HG02610 (cell line): ENCODE data around the gene HOXB5.

Experiments used
- ATAC-seq: cut with Tn5 transposase; IDR thresholded peaks from one replicate; pipeline ENCODE4 v1.9.1; 2021; ENCODE audit warnings: mild to moderate bottlenecking, moderate library complexity; ENCODE audit not compliant: unreplicated experiment

Gene HOXB5

DNA sequence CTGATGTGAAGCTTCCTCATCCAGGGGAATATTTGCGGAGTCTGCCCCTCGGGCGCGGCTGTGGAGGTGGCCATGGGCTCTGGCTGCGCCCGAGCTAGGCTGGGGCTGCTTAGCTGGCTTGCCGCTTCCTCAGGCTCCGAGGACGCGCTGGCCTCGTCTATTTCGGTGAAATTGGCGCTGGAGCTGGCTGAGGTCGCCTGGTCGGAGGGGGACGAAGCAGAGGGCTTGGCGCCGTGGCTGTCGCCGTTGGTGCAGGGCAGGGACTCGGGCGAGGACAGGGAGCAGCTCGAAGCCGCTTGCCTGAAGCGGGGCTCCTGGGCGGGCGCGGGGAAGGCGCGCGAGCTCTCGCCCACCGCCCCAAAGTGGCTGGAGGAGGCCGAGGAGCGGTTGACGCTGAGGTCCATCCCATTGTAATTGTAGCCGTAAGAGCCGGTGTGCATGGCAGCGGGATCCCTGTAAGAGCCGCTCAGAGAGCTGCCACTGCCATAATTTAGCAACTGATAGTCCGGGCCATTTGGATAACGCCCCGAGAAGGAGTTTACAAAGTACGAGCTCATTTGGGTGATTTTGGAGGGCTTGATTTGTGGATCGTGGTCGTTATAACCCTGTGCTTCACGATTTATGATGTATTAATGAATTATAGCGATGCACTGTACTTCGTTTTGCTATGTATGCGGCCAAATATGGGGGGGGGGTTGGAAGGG lies at the start of gene HOXB5:
Gene HOXB5, minus strand, starts transcription at position 654 of the 704 bp plus-strand sequence. Its CDS starts 97 bp downstream, at position 557.
- ATAC-seq = no peak

DNA sequence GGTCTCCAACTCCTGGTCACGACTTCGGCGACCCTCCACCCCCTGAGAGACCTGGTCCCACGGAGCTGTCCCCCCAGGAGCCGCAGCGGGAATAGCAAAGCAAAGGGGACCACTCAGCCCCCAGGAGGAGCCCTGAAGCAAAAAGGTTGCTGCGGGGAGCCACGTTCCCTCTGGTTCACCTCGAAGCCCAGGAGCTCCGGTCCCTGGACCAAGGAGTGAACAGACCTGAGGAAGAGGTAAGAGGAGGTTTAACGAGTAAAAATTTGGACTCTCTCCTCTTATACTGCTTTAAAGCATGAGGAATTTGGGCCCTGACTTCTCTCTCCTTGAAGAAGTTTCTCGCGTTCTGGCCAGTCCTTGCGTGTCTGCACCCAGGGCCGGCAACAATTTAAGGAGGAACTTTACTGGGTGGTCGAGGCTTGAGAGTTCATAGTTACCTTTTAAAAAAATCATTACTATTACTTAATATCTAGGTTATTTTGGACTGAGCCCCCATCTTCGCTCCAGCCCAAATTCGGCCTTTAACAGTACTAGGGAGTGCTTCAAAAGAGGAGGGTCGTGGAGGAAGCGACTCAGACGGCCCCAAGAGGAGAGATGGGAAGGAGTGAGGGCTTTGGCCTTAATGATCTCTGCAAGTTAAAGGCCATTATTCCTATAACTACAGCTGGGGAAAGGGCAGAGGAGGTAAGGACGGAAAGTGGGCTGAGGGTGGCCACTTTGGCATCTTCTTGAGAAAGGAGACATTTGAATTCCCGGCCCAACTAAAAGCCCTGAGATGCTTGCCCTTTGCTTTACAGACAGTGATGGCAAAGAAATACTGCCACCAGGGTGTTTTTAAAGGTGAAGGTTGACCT lies 49.5 kb upstream of the HOXB5 start:
- ATAC-seq = no peak

DNA sequence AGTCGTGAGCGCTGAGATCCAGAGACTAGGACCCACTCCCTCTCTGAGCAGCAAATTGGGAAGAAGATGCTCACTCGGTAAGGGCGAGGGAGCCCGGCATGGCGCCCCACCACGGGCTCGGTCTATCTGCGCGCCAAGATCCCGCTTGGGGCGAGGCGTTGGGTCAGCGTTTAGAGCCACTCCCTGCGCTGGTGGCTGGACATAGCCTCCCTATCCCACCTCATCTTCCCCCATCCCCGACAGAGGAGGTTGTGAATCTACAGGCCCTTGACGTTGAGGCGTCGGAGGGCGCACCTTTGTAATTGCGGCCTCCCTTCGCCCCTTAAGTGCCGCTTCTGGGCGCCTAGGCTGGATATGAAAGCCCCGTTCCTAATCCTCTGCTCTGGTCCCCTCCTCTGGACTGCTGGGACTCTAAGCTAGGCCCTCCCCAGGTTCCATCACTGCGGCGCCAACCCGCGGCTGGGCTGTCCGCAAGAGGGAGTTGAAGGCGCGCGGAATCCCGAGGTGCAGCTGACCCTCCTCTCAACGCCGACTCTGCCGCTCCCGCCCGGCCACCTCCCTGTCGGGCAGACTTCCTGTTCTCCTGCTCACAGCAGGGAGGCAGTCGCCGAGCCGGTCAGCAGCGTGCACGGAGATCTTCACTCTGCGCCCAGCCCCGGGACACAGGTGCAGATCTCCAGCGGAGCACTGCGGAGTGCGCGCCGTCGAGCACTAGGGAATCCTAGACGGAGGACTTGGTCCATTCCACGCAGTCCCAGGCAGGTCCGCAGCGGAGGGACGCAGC lies 48.7 kb upstream of the HOXB5 start:
- no peak for ATAC-seq

DNA sequence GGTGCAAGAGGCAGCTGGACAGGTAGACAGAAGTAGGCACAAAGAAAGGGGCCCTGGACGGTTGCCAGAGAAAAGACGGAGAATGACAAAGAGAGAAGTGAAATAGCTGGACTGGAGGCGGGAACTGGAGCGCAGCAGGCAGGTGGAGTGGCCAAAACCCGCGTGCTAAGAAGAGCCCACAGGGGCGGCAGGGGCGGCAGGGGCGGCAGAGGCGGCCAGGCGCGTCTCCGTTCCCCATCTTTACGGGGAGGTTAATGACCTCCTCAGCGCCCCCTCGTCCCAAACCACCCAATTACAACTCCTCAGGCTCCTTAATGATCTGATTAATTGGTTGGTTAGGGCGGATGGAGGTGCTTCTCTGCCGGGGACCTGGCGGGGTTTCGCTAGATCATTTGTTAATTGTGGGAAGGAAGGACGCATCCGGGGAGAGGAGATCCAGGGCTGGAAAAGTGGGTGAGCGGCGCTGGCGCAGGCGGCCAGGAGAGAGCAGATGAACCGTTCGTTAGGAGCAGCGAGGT lies 48.0 kb upstream of the HOXB5 start:
- ATAC-seq = no peak

DNA sequence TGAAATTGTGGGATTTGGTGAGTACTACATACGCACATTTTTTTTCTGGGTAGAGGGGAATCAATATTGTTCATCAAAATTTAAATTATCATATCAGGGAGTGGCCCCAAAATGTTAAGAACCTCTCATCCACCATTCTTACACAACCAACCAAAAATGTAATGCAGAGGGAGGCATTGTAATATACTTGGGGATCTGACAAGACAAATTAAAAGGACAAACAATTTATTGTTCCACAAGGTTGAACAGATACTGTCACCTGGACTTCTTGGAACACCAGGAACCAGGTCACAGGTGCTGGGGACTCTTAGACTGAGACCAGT lies 47.2 kb upstream of the HOXB5 start:
- no peak for ATAC-seq

DNA sequence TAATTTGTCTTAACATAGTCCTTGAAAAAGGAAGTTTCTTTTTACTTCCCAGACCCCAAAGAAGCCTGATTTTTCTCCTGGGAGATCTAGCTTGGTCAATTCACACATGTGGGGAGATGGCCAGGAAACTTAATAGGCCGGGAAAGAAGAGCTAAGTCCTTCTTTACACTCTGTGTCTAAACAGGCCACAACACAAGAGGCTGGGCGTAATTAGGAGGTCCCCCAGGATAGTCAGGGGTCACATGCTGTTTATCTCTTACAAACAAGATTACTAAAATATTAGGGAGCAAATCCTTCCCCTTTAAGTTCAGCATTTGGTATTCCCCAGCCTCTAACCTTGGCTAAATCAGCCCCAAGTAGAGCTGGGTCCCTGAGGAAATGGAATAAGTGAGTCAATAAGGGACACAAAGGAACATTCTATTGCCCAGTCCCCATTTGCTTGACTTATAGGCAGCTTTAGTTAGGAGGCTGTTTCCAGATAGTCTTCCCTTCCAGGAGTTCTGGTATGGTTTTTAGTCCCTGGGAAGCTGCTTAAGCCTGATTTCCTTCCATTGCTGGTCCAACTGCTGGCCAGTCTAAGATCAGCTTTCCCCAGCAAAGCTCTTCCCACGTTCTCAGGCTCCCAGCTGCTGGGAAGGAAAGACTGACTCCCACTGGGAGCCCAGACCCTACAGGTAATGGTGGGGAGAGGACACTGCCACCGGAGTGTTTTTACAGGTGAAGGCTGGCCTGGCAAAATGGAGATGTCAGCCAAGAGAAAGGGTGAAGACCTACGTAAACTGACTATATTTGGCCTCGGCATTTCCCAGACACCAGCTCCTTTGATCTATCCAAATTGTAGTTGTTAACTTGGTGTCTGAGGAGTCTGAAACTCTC lies 46.6 kb upstream of the HOXB5 start:
- no peak for ATAC-seq

DNA sequence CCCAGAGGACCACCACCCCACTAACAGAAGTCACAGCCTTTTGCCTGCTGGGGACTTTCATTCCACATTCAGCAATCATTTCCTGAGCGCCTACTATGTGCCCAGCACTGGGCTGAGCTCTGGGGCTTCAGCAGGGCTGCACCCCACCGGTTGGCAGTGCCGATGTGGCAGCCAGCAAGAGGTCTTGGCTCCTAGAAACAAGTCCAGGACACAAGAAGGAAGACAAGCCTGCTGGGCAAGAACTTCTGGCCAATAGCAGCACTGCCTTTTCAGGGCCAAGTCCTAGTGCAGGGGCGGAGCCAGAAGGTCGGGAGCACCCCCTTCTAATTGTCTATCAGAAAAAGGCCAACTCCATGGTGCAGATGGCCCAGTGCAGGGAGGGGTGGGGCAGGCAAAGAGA lies 45.6 kb upstream of the HOXB5 start:
- ATAC-seq = no peak

DNA sequence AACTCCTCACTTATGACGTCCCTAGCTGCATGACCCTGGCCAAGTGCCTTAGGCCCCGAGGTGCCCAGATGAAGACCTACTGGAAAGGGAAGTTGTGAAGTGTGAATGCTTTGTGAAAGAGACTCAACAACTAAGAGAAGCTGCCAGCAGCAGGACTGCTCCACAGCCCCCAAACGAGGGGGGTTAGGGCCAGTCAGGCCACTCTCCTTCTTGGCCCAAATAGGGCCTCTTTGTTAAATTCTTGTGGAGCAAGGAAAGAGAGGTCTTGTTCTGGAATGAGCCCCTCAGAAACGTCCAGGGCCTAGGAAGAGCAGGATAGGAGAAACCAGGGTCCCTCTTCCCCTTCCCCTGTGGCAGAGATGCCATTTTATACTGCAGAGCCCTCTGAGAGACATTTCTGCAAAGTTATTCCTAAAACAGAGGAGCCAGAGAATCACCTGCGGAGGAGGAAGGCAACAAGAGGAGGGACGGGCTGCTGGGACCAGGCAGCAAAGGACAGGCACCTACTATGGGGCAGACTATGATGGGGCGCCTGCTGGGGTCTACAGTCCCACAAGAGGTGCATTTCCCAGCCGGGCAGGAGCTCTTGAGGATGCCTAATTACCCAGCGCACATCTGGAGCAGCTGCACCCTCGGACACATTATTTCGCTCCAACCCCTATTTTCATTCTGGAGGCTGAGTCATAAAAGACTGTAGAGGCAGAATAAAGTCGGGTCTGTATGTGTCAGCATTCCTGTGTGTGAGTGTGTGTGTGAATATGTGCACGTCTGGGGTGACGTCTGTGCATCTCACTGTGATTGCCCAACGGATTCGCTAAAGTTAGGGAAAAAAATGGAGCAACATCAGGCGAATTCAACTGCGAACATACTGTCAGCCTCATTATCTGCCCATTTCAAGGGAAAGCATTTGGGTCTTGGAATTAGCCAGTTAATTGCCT lies 44.0 kb upstream of the HOXB5 start:
- no peak for ATAC-seq

DNA sequence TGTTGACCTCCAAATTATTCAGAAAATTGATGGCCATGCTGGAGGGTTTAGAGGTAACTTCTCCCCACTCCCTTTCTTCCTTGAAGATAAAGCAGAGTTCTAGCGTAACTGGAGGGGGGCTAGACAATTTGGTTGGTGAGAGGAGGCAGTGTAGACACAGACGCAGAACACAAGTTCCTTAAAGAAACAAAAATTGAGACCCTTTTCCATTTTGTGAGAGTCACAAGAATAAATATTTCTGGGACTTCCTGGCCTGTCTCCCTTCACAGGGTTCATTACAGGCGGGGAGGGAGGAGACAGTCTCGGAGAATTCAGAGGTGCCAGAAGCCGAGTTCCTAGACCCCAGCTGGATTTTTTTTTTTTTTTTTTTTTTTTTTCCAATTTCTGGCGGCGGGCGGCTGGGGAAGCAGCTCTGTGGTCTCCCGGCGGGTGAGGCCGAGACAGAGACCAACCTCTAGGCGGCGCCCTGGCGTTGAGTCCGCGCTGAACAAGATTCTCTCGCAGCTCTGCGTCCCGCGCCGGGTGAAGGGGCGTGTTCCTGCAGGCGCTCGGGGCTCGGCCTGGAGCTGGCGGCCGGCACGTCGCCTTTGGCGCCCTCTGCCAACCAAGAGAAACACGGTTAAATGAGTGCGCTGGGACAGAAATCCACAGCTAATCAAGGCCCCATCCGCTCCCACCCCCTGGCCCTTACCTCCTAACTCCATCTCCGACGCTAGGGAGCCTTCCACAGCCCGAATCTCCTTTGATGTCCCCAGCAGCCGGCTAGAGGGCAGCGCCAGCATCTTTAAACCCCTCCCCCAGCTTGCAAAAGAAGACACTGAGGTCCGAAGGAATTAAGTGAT lies 42.8 kb upstream of the HOXB5 start:
- no peak for ATAC-seq

DNA sequence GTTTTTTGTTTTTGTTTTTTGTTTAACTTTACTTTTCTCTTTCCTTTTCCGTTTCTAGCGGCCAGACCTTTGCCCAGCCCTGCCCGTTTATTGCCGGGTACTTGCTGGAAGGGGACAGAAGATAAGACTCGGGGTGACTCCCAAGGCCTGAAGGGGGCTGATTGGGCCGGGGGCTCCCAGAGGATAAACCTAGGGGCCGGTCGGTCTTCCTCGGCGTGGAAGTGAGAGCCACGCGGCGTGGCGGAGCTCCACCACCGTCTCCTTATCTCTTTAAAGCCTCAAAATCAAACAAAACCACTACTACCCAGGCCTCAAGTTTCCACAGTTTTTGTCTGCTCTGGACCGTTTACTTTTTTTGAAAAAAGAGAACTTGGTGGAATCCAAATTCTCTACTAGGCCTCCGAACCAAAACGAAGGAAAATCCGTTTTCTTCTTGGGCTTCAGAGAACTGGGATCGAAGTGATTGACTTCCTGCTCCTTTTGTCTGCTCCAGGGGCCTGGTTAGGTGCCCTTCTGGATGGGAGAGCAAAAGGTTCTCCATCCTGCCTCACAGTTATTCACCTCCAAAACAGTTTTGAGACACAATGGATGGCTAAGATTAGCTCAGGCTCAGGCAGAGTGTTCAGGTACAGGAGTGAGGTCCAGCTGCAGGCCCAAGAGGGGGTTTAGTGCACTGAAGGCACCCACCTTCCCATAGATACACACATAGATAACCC lies 41.1 kb upstream of the HOXB5 start:
- no peak for ATAC-seq

DNA sequence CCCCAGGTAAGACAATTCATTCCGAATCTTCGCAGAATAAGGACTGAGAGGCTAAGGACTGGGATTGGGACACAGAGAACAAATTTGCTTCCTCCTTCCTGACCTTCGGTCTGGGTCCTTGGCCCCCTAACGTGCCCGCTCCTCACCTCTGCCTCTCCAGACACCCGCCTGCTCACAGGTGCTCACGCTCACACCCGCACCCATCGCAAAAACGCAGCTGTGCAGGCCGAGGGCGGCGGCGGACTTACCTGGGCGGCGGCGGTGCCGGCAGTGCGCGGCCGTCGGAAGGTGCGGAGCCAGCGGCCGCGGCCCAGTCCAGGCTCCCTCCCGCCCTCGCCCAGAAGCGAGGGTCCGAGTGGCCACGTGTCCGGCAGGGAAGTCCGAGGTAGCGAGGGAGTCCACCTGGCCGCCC lies 39.7 kb upstream of the HOXB5 start:
- no peak for ATAC-seq

DNA sequence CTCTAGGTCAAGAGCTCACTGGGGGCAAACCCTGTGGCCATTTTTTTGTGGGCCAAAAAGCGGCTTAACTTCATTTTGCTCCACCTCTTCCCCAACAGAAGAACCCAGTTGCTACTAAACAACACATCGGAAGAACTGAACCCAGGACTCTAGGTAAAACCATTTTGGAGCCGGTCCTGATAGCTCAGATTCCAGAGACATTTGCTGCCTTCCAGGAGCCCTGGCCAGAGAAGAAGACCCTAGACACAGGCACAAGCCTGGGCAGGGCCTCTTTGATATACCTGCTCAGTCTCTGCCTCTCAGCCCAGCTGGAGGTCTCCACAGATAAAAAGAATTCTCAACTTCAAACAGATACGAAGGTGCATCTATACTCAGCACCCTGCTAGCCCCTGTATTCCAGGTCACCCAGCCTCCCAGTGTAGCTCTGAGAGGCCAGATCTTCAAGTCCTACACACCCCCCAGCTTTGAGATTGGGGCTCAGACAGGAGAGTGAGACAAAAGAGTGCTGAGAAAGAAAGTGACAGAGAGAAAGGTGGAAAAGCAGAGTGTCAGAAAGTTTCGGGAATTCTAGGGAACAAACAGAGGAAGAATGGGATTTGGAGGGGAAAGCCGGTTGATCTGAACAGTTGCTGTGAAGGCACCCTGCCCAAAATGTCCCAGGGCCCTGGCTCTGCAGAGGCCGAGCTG lies 39.1 kb upstream of the HOXB5 start:
- no peak for ATAC-seq

DNA sequence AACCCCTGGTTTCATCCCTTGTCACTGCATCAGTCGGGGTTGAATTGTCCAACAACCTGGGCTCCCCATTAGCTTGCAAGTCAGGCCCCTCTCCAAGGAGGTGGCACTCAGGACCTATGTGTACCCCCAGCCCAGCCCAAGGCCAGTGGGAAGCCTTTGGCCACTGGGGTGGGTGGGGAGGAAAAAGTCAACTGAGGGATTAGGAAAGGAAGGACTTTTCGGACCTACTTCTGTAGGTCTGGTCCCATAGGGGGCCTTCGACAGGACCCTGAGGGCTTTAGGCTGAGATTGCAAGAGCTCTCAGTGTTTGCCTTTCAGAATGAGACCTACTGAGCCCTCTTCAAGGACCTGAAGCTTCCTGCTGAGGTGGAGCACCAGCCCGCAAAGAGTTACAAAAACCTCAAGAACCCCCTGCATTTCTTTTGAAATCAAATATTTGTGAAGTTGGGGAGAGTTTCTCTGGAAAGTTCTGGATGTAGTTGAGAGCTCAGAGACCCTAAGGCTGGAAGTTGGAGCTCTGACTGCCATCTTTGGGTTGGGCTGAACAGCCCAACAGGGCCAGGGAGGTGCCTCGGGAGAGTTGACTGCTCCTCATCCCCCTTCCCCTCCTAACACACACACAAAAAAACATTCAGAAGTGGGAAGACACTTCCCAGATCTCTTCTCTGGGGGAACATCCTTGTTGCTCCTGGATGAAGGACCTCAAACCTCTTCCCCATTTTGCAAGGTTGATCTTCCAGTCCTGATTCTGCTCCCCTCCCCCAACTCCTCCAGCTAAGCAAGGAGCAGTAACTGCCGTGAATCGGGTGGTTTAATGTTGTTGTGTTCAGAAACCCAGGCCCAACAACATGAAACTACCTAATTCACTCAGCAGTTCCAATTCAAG lies 38.4 kb upstream of the HOXB5 start:
- ATAC-seq = no peak

DNA sequence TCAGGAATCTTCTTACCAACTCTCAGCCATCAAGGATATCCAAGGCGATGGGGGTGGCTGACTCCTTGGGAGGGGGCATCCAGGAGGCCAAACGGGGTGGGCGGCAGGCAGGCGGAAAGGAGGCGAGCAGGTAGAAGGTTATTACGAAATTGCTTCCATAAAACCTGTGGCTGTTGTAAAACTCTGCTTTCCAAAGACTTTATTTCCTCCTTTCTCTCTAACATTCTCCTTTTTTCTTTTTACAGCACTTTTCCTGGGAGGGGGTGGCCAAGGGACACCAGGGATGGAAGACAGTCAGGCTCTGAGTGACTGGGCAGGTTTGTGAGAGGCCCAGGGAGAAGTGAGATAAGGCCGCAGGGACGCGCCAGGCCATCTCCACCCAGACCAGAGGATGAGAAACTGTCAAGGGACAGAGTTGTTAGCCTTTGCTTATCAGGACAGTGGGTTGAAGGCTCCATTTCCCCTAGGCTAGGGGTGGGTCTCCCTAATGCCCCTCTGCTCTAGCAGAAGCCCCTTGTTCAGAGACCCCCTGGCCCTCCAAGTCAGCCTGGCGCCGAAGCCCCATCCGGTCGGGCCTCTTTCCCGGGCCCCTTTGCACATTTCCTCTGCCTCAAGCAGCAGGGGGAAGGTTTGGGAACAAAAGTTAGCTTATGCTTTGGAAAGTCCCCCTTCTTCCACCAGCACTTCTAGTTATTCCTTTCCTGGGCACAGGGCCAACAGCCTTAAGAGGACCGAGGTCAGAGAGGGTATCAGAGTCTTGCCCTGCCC lies 37.5 kb upstream of the HOXB5 start:
- ATAC-seq = no peak
